HCT116 (cell line): ENCODE measurements around the gene C20orf141.

ENCODE experiments used
- CTCF ChIP-seq, 3 experiments: fragments of 200-600 bp in 1 of 3; sonication (generic) in 1 of 3; IDR thresholded peaks in 2 of 3; conservative IDR thresholded peaks in 1 of 3; 2 replicates each; pipeline ENCODE4 v1.5.1; 2012 to 2017; ENCODE audit warnings: low read depth in 2 of 3, low read length in 2 of 3, antibody characterized with exemption in 1 of 3, borderline replicate concordance in 1 of 3, control low read depth in 1 of 3, mild to moderate bottlenecking in 1 of 3, mixed read lengths in 1 of 3, mixed run types in 1 of 3, moderate library complexity in 1 of 3; ENCODE audit not compliant: insufficient read depth in 1 of 3
- POLR2A ChIP-seq: IDR thresholded peaks from 2 replicates; pipeline ENCODE4 v1.7.0; 2011; ENCODE audit warnings: borderline replicate concordance; ENCODE audit not compliant: insufficient read depth, insufficient read length; ENCODE audit errors: extremely low read depth
- RAD21 ChIP-seq: IDR thresholded peaks from 2 replicates; pipeline ENCODE4 v1.6.1; 2012; ENCODE audit warnings: low read depth, mild to moderate bottlenecking
- REST ChIP-seq: IDR thresholded peaks from 2 replicates; pipeline ENCODE4 v1.6.1; 2012; ENCODE audit warnings: low read depth

DNA sequence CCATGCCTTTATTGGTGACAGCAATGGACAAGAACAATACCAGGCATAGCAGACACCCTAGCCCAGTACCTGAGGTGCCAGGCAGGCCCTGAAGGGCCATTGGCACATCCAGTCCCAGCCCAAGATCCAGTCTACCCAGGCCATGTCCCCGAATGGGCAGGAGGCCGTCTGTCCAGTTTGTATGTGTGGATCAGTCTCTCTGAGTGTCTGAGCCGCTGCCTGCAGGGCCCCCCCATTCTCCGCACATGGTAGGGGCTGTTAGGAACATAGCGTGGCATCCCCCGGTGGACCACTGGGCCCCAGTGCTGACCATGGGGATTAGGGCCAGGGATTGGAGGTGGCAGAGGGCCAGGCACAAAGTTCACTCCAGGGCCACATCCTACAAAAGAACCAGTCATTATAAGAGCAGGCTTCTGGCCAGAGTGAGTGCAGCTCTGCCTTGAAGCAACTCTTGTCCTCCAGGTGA, 20.6 kb downstream of the C20orf141 start:
- TF ChIP-seq REST = no peak
- TF ChIP-seq RAD21 = no peak
- no peak for TF ChIP-seq CTCF (IDR thresholded peaks at IDR 0.05 in 2 of 3, conservative IDR thresholded peaks at IDR 0.05 in 1 of 3; ENCODE audit: borderline replicate concordance in 1 of 3, insufficient read depth in 1 of 3, low read depth in 2 of 3, low read length in 2 of 3)
- no peak for TF ChIP-seq POLR2A
